ENCODE data around the gene SLC44A1.

Gene SLC44A1

GRCh38 chr9:105392531-105392930, 148.1 kb downstream of the SLC44A1 start:
- no peak for DNase-seq (ENCODE audit: low read depth in 2 of 2)

GRCh38 chr9:105393576-105394344, 149.3 kb downstream of the SLC44A1 start:
- no peak for DNase-seq (ENCODE audit: low read depth in 2 of 2)

GRCh38 chr9:105396441-105396840, 152.0 kb downstream of the SLC44A1 start:
- no peak for DNase-seq (ENCODE audit: low read depth in 2 of 2)

- DNase-seq (ENCODE audit: low read depth in 2 of 2), result no peak
Measured at GRCh38 chr9:105396901-105397300, 152.4 kb downstream of the SLC44A1 start.

DNA sequence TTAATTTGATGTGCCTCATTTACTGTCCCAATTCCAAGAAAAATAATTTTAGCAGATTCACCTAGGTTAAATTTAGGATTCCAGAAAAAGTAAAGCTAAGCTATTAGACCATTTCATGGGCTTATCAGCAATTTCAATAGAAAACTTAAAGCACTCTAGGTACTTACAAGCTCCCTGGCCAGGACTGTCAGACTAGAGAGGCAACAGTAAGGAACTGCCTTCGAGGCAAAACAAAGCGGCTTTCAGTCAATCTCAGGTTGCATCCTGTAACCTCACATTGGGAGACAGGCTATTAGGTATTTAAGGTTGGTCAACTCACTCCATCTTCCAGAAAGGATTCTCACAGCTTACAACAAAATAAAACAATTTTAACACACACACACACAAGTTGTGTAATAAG, 154.7 kb downstream of the SLC44A1 start:
- DNase-seq (ENCODE audit: low read depth in 2 of 2), result no peak

DNA sequence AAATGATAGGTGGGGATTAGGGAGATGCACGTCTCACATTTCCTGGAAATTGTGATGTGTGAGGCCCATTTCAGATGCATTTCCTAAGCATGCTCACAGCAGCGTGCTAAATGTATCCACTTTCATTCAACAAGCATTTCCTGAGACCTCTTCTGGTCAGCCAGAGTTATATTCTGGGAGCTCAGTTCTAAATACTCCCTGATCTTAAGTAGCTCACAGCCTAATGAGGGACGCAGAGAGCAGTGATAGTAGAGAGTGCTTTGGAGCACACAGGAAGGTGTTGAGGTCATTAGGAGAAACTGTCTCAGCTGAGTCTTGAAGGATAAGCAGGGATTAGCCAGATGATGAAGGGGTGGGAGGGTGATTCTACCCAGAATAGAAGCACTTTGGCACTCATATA, 157.2 kb downstream of the SLC44A1 start:
- DNase-seq (ENCODE audit: low read depth in 2 of 2), result no peak

DNA sequence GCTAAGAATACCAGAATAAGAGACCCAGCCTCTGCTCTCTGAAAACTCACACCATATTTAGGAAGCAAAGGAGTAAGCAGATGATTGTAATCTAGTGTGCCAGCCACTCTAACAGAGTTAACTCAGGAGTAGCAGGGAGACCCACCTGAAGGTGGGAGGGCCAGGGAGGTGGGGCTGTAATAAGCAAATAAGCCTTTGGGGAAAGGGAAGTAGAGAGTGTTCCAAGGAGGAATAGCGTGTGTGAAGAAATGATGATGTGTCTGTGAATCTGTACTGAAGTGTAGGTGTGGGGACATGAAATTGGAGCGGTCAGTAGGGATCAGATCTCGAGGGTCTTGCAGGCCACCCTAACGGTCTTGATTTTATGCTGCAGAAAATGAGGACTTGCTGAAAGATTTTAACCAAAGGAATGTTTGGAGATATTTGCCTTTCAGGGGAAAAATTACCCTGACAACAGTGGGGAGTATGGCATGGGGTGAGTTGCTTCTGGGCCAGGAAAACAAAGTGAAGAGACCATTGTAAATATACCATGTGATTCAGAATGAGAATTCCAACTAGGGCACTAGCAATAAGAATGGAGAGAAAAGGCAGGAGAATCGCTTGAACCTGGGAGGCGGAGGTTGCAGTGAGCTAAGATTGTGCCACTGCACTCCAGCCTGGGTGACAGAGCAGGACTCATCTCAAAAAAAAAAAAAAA, 159.2 kb downstream of the SLC44A1 start:
- no peak for DNase-seq (ENCODE audit: low read depth in 2 of 2)

DNA sequence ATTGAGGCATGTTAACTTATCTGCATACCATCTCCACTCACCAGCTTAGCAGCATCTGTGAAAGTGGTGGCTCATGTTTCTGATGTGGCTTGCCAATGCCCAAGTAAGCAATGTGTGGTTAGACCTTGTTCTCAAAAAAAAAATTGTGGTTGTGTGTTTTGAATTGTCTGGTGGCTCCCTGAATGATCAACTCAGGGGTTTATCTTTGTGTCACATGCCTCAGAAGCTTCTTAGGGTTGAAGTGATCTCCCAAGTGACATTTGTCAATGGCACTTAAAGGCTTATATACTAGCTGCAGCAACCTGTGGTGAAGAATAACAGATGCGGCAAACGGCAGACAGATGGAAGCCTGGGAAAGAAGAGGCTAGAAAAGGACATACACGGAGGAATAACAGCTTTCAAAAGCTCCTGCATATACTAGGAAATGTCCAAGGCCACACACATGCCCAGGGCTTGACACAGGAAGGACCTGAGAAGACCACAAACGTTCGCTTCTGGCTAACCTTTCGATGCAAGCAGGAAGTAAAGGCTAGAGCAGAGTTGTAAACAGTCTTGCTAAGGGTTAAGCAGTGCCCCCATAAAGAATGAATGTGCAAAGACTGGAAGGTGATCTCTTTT, 161.2 kb downstream of the SLC44A1 start:
- DNase-seq (ENCODE audit: low read depth in 2 of 2), result peak in 1 of 2 donors; percentile 34

- DNase-seq (ENCODE audit: low read depth in 2 of 2), result no peak
Measured at GRCh38 chr9:105406369-105406768, 161.9 kb downstream of the SLC44A1 start.

- DNase-seq (ENCODE audit: low read depth in 2 of 2), result no peak
Measured at GRCh38 chr9:105413525-105413924, 169.1 kb downstream of the SLC44A1 start.

GRCh38 chr9:105414947-105415661, 170.7 kb downstream of the SLC44A1 start:
- peak; percentile 18 to 24 for DNase-seq (ENCODE audit: low read depth in 2 of 2)

- DNase-seq (ENCODE audit: low read depth in 2 of 2), result no peak
Measured at GRCh38 chr9:105415662-105415980, 171.2 kb downstream of the SLC44A1 start.

GRCh38 chr9:105416840-105417239, 172.4 kb downstream of the SLC44A1 start:
- DNase-seq (ENCODE audit: low read depth in 2 of 2), result no peak

DNA sequence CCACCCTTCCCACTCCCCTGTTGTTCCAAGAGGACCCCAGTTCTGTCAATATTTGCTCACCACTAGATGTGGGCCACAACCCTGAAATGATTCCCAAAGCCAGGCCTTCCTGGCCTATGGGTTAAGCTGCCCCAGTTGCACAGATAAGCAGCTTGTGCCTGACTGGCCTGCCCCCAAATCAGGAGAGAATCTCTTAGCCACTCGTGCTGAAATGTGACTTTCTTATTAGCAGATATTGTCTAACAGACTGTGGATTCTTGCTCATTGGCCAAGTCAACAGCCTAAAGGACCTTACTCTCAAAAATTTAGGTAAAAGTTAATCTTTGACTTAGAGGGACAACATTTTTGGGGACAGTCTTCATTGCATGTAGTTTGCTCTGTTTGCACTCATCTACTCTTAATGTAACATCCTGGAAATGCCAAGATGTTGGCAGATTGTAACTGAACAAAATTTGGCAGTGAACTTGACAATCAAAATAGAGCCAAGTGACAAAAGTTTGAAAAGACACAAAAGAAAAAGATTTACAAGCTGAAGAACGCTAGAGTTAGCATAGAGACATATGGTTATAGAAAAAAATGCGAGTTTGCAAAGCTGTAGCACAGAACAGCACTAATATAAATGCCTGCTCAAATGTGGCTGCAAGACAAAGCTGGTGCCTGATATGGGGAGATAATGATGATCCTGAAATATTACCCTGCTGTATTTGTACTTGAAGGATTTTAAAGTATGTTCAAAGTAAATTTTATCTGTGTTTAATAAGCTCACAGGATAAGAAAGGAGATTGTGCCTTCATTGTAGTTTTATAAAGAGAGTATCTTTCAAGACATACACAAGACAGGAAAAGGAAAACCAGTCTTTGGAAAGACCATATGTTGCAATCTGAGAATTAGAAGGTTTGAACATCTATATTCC, 174.4 kb downstream of the SLC44A1 start:
- DNase-seq (ENCODE audit: low read depth in 2 of 2), result no peak

DNA sequence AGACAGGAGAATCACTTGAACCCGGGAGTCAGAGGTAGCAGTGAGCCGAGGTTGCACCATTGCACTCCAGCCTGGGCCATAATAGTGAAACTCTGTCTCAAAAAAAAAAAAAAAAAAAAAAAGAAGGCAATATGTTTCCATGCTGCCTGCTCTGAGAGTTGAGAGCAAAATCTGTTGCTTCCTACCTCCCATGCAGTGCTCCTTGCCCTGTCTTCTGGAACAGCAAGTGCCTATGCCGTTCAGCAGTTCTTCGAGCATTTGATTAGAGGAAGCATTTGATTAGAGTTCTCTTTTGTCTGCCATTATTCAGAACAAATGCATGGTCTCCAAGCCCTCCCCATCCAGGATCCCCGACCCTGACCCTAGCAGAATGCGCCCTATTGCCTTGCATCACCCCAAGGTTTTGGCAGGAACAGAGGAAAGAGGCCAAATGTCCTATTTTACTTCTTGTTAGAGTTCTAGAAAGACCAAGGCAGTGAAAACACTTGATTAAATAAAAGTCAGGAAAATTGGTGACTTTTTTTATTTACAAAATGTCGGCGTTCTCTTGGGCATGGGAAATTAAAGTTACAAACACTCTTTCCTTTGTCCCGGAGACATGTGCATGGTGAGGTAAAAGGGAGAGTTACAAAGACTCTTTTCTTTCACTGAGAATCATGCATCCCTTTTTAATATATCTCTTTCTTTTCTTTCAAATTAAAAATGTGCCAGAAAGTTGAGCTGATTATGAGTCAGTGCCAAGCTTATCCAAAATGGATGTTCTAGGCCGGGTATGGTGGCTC, 175.6 kb downstream of the SLC44A1 start:
- DNase-seq (ENCODE audit: low read depth in 2 of 2), result no peak

GRCh38 chr9:105421154-105421553, 176.7 kb downstream of the SLC44A1 start:
- DNase-seq (ENCODE audit: low read depth in 2 of 2), result no peak

DNA sequence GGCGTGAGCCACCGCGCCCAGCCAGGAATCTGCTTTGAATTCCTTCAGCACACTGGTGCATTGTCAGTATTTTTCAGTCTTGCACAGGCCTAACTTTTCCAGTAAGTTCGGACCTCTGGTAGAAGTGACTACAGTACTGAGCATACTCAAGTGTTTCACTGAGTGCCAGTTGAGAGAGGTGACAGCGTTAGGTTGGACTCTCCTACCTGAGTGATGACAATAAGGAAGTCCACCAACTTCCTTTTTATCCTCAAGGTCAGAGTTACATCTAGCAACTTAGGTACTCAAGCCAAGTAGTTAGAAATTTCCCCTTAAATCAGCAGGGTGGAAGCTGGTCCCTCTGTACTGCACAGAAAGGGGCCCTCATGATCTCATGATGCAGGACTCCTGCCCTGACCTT, 177.4 kb downstream of the SLC44A1 start:
- no peak for DNase-seq (ENCODE audit: low read depth in 2 of 2)

- DNase-seq (ENCODE audit: low read depth in 2 of 2), result no peak
Measured at GRCh38 chr9:105425816-105426433, 181.5 kb downstream of the SLC44A1 start.

DNA sequence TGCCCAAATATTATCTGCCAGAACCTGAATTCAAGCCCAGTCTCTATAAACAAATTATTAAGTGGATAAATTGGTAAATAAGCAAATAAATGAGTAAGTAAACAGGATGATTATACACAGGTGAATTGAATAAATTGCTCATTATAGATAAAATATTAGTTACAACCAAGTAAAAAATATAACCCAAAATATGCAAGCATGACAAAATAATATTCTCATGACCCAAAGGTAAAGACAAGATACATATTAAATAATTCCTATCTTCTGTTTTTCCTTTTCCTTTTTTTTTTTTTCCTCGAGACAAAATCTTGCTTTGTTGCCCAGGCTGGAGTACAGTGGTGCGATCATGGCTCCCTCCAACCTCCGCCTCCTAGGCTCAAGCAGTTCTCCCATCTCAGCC, 182.2 kb downstream of the SLC44A1 start:
- DNase-seq (ENCODE audit: low read depth in 2 of 2), result no peak
